HCT116 (cell line): ENCODE data around the gene SANBR. TPM values are rescaled to one million over a fixed set of nuclear protein-coding genes. Genes with fewer than 3 reads are reported as not detected.

Experiments used
- ATAC-seq: fragments of 200-7000 bp; cut with Tn5 transposase; 2 replicates; pipeline ENCODE4 v1.9.1; 2020; ENCODE audit warnings: mild to moderate bottlenecking, moderate library complexity
- BruUV-seq: library from RNA; stranded (reverse); fragments of 400-500 nt; replicated peaks from 2 replicates; lab custom pipeline; 2021; lab: Mats Ljungman, UMichigan
- CTCF ChIA-PET: fragments of 300-600 bp; sonication (Branson Sonifier 250); formaldehyde crosslinking; loops from one replicate; lab custom pipeline; 2021; ENCODE audit warnings: antibody characterized with exemption; lab: Charles Lee
- POLR2A ChIA-PET: fragments of 300-600, 350-600 bp; sonication (Branson Sonifier 250); formaldehyde crosslinking; loops from one replicate; lab custom pipeline; 2021; ENCODE audit warnings: antibody characterized with exemption; lab: Charles Lee
- RAD21 ChIA-PET, 2 experiments: fragments of 300-600 bp; sonication (Branson Sonifier 250); formaldehyde crosslinking; loops; one replicate each; lab custom pipeline; 2023; ENCODE audit warnings: low total read pairs in 2 of 2; ENCODE audit not compliant: uncharacterized antibody in 2 of 2, unreplicated experiment in 2 of 2, low non-redundant PET in 1 of 2; lab: Charles Lee
- DNase-seq: peaks from one replicate; pipeline ENCODE4 v3.0.0-alpha.2; 2010; ENCODE audit warnings: low read depth, low spot score
- H2AFZ ChIP-seq: fragments of 200-600 bp; shearing (Covaris generic), sonication (generic); 2 replicates; pipeline ENCODE4 v1.6.1; 2017; ENCODE audit warnings: low read depth, mixed run types, mixed read lengths, antibody characterized with exemption, low read length; ENCODE audit not compliant: poor library complexity, severe bottlenecking
- H3K27ac ChIP-seq: 2 replicates; pipeline ENCODE4 v1.5.1; 2012; ENCODE audit warnings: low read depth, low read length
- H3K27me3 ChIP-seq: fragments of 200-600 bp; sonication (generic); 2 replicates; pipeline ENCODE4 v1.6.1; 2016; ENCODE audit warnings: mixed run types, low read length, mixed read lengths; ENCODE audit not compliant: insufficient read depth
- H3K36me3 ChIP-seq, 2 experiments: fragments of 200-500 bp in 1 of 2; fragments of 200-600 bp in 1 of 2; sonication (Bioruptor generic) in 1 of 2; sonication (generic) in 1 of 2; 2 replicates each; pipeline versions ENCODE4 v1.5.1 to v1.6.1; 2014 to 2016; ENCODE audit warnings: low read length in 2 of 2, inconsistent platforms in 1 of 2, mixed read lengths in 1 of 2, mixed run types in 1 of 2; ENCODE audit not compliant: insufficient read depth in 2 of 2, control insufficient read depth in 1 of 2
- H3K4me1 ChIP-seq, 2 experiments: fragments of 200-600 bp in 1 of 2; sonication (generic) in 1 of 2; 2 replicates each; pipeline versions ENCODE4 v1.5.1 to v1.6.1; 2012 to 2017; ENCODE audit warnings: low read length in 2 of 2, inconsistent platforms in 1 of 2, mild to moderate bottlenecking in 1 of 2, mixed read lengths in 1 of 2, mixed run types in 1 of 2, moderate library complexity in 1 of 2; ENCODE audit not compliant: insufficient read depth in 2 of 2, control insufficient read depth in 1 of 2
- H3K4me2 ChIP-seq: fragments of 200-600 bp; sonication (generic); 2 replicates; pipeline ENCODE4 v1.6.1; 2017; ENCODE audit warnings: mixed run types, low read length, mixed read lengths
- H3K4me3 ChIP-seq, 2 experiments: fragments of 200-600 bp in 1 of 2; sonication (generic) in 1 of 2; replicated peaks in 1 of 2; 2 replicates each; pipeline ENCODE4 v1.5.1; 2011 to 2016; ENCODE audit warnings: low read length in 2 of 2, control low read depth in 1 of 2, low read depth in 1 of 2, mild to moderate bottlenecking in 1 of 2, mixed read lengths in 1 of 2, mixed run types in 1 of 2
- H3K79me2 ChIP-seq: fragments of 200-600 bp; sonication (generic); 2 replicates; pipeline ENCODE4 v1.6.1; 2017; ENCODE audit warnings: mild to moderate bottlenecking, mixed run types, low read length, moderate library complexity, mixed read lengths; ENCODE audit not compliant: insufficient read depth
- H3K9ac ChIP-seq: fragments of 200-600 bp; sonication (generic); 2 replicates; pipeline ENCODE4 v1.6.1; 2016; ENCODE audit warnings: low read length, mixed read lengths
- H3K9me2 ChIP-seq: fragments of 200-600 bp; sonication (generic), shearing (Covaris generic); 2 replicates; pipeline ENCODE4 v1.6.1; 2017; ENCODE audit warnings: mixed run types, mild to moderate bottlenecking, moderate library complexity; ENCODE audit not compliant: insufficient read depth
- H3K9me3 ChIP-seq, 2 experiments: fragments of 200-500 bp in 1 of 2; fragments of 200-600 bp in 1 of 2; sonication (Bioruptor generic) in 1 of 2; sonication (generic) in 1 of 2; 2 replicates each; pipeline ENCODE4 v1.6.1; 2014 to 2017; ENCODE audit warnings: low read length in 2 of 2, mixed read lengths in 2 of 2, inconsistent platforms in 1 of 2, low read depth in 1 of 2, mild to moderate bottlenecking in 1 of 2, mixed run types in 1 of 2, moderate library complexity in 1 of 2; ENCODE audit not compliant: control insufficient read depth in 1 of 2, insufficient read depth in 1 of 2
- H4K20me1 ChIP-seq: fragments of 200-600 bp; sonication (generic), shearing (Covaris generic); 2 replicates; pipeline ENCODE4 v1.6.1; 2017; ENCODE audit warnings: mixed run types, mild to moderate bottlenecking, moderate library complexity; ENCODE audit not compliant: insufficient read depth
- CBX3 ChIP-seq: IDR thresholded peaks from 2 replicates; pipeline ENCODE4 v1.6.1; 2012; ENCODE audit warnings: low read depth
- CEBPB ChIP-seq: IDR thresholded peaks from 2 replicates; pipeline ENCODE4 v1.6.1; 2012; ENCODE audit warnings: low read depth
- CTCF ChIP-seq, 3 experiments: fragments of 200-600 bp in 1 of 3; sonication (generic) in 1 of 3; IDR thresholded peaks in 2 of 3; conservative IDR thresholded peaks in 1 of 3; 2 replicates each; pipeline ENCODE4 v1.5.1; 2012 to 2017; ENCODE audit warnings: low read depth in 2 of 3, low read length in 2 of 3, antibody characterized with exemption in 1 of 3, borderline replicate concordance in 1 of 3, control low read depth in 1 of 3, mild to moderate bottlenecking in 1 of 3, mixed read lengths in 1 of 3, mixed run types in 1 of 3, moderate library complexity in 1 of 3; ENCODE audit not compliant: insufficient read depth in 1 of 3
- EZH2 ChIP-seq: fragments of 200-600 bp; sonication (generic); IDR thresholded peaks from 2 replicates; pipeline ENCODE4 v1.6.1; 2017; ENCODE audit warnings: antibody characterized with exemption, mixed run types
- RAD21 ChIP-seq: IDR thresholded peaks from 2 replicates; pipeline ENCODE4 v1.6.1; 2012; ENCODE audit warnings: low read depth, mild to moderate bottlenecking
- SP1 ChIP-seq: IDR thresholded peaks from 2 replicates; pipeline ENCODE4 v1.6.1; 2012; ENCODE audit warnings: low read depth
- YY1 ChIP-seq: IDR thresholded peaks from 2 replicates; pipeline ENCODE4 v1.6.1; 2011; ENCODE audit warnings: low read length, low read depth, moderate library complexity, mild to moderate bottlenecking; ENCODE audit not compliant: insufficient replicate concordance; ENCODE audit errors: extremely low read depth
- ZBTB33 ChIP-seq: IDR thresholded peaks from 2 replicates; pipeline ENCODE4 v1.6.1; 2011; ENCODE audit warnings: mild to moderate bottlenecking, low read length, moderate library complexity; ENCODE audit not compliant: insufficient replicate concordance; ENCODE audit errors: extremely low read depth
- ZFX ChIP-seq: fragments of 450-650 bp; IDR thresholded peaks from 2 replicates; pipeline ENCODE4 v1.6.1; 2017
- intact Hi-C: fragments of 100-400 bp; cut with micrococcal nuclease; formaldehyde crosslinking; loops from 2 replicates; pipeline ENCODE4 v1.10.0; 2022
- total RNA-seq: library from RNA; stranded (reverse); gene quantifications from one replicate; pipeline ENCODE4 v1.2.1, GENCODE V29; 2021; ENCODE audit not compliant: unreplicated experiment
- TF ChIP-seq, protein P1 (sequence below): IDR thresholded peaks from 2 replicates; pipeline ENCODE4 v1.6.1; 2012; ENCODE audit warnings: low read depth

SANBR gene
- total RNA-seq, 1 experiment from 2014 or later = 4.6 TPM

DNA sequence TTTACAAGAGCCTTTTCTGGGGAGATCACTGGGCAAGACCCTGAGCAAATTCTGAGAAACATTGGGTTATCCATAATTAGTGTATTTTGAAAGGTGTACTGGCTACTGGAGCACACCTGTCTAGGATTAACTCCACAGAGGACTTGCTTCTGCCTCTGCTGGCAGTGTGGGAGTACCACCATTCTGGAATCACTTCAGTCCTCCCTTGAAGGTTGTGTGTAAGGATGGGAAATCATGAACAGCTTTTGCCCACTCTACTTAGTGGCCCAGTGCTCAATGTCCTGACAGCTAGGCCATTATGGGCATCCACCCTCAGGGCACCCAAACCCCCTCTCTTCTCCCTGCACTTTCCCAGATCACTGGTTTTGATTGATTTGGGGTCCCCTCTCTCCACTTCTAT lies 8.1 kb upstream of the SANBR start:
- H3K27me3 ChIP-seq = no peaks in the 10 kb centered on the region
- no peak overlapping the region for H2AFZ ChIP-seq
- intact Hi-C loops = no loop called here
- H3K4me2 ChIP-seq = no peak overlapping the region
- no peak overlapping the region for H3K9ac ChIP-seq
- H3K4me1 ChIP-seq = no peaks in the 10 kb centered on the region
- no peak for DNase-seq
- ChIA-PET RAD21 (no interaction called here), CTCF (no interaction called here), POLR2A (no interaction called here)
- BruUV-seq = no TSS peak
- H3K36me3 ChIP-seq = no peaks in the 10 kb centered on the region
- no peaks in the 10 kb centered on the region for H3K79me2 ChIP-seq
- H3K27ac ChIP-seq = no peak overlapping the region
- no peaks in the 10 kb centered on the region for H4K20me1 ChIP-seq
- TF ChIP-seq ZBTB33 (no peak), RAD21 (no peak), CBX3 (no peak), SP1 (no peak), CTCF (IDR thresholded peaks at IDR 0.05 in 2 of 3, conservative IDR thresholded peaks at IDR 0.05 in 1 of 3; ENCODE audit: borderline replicate concordance in 1 of 3, insufficient read depth in 1 of 3, low read depth in 2 of 3, low read length in 2 of 3) (no peak), YY1 (no peak), CEBPB (no peak), EZH2 (no peak), ZFX (no peak)
- TF ChIP-seq, protein P1, sequence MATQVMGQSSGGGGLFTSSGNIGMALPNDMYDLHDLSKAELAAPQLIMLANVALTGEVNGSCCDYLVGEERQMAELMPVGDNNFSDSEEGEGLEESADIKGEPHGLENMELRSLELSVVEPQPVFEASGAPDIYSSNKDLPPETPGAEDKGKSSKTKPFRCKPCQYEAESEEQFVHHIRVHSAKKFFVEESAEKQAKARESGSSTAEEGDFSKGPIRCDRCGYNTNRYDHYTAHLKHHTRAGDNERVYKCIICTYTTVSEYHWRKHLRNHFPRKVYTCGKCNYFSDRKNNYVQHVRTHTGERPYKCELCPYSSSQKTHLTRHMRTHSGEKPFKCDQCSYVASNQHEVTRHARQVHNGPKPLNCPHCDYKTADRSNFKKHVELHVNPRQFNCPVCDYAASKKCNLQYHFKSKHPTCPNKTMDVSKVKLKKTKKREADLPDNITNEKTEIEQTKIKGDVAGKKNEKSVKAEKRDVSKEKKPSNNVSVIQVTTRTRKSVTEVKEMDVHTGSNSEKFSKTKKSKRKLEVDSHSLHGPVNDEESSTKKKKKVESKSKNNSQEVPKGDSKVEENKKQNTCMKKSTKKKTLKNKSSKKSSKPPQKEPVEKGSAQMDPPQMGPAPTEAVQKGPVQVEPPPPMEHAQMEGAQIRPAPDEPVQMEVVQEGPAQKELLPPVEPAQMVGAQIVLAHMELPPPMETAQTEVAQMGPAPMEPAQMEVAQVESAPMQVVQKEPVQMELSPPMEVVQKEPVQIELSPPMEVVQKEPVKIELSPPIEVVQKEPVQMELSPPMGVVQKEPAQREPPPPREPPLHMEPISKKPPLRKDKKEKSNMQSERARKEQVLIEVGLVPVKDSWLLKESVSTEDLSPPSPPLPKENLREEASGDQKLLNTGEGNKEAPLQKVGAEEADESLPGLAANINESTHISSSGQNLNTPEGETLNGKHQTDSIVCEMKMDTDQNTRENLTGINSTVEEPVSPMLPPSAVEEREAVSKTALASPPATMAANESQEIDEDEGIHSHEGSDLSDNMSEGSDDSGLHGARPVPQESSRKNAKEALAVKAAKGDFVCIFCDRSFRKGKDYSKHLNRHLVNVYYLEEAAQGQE = no peak
- H3K4me3 ChIP-seq = no peak overlapping the region
- no peaks in the 10 kb centered on the region for H3K9me2 ChIP-seq
- peak; percentile 40; the same call in 1 of the 2 replicates for ATAC-seq
- no peaks in the 10 kb centered on the region for H3K9me3 ChIP-seq
